ENCODE results near the gene SLAMF1. TPM values are rescaled to one million over a fixed set of nuclear protein-coding genes. Genes with fewer than 3 reads are reported as not detected.
"Not testable (repeated sequence)": the region's sequence is repeated elsewhere in the genome, so short reads cannot be mapped to it uniquely, and the experiment has no call there.

Gene SLAMF1
- polyA plus RNA-seq, 4 donors, result 0.07 to 0.23 (median 0.13) TPM

DNA sequence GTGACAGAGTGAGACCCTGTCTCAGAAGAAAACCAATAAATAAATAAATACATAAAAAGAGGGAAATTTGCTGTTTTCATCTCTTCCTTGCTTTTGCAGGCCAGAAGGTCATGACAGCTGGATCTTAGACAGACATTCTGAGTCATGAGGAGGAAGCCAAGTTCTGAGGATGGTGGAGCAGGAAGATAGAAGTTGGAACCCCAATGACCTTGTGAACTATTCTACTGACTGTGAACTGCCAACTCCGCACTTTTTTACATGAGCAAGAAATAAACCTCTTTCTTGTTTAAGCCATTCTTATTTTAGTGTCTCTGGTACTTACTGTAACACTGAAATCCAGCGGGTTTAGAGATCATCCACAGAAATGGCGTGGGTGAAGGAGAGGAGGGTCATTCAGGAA, 76.0 kb downstream of the SLAMF1 start:
- DNase-seq (ENCODE audit: low read depth in 4 of 4, low spot score in 3 of 4), result no peak

DNA sequence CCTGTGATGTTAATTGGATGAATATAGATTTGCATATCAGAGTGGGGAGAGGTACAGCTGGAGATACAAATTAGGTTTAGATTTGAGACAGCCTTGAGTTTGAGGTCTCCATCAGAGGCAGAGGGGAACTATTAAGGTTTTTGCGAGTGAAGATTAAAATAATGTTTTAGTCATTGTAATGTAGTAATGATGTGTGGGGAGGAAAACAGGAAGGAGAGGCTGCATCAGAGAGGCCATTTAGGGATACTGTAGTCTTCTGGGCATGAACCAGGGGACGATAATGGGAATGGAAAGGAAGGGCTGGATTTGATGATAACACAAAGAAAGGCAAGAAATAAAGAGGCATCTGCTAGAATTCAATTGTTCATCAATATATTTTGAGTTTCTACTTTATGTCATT, 77.0 kb downstream of the SLAMF1 start:
- no peak for DNase-seq (ENCODE audit: low read depth in 4 of 4, low spot score in 3 of 4)

- no peak for DNase-seq (ENCODE audit: low read depth in 4 of 4, low spot score in 3 of 4)
These were observed 78.8 kb downstream of the SLAMF1 start for GRCh38 chr1:160567858-160568682.

GRCh38 chr1:160567341-160567740, 79.5 kb downstream of the SLAMF1 start:
- no peak for DNase-seq (ENCODE audit: low read depth in 4 of 4, low spot score in 3 of 4)

- no peak for DNase-seq (ENCODE audit: low read depth in 4 of 4, low spot score in 3 of 4)
These were observed 81.3 kb downstream of the SLAMF1 start for GRCh38 chr1:160565564-160565963.

- not testable (repeated sequence) for DNase-seq (ENCODE audit: low read depth in 4 of 4, low spot score in 3 of 4)
These were observed 83.6 kb downstream of the SLAMF1 start for GRCh38 chr1:160563230-160563629.

DNA sequence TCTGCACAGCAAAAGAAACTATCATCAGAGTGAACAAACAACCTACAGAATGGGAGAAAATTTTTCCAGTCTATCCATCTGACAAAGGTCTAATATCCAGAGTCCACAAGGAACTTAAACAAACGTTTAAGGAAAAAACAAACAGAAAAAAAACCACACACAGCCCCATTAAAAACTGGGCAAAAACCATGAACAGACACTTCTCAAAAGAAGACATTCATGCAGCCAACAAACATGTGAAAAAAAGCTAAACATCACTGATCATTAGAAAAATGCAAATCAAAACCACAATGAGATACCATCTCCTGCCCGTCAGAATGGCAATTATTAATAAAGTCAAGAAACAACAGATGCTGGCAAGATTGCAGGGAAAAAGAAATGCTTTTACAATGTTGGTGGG, 84.1 kb downstream of the SLAMF1 start:
- not testable (repeated sequence) for DNase-seq (ENCODE audit: low read depth in 4 of 4, low spot score in 3 of 4)

DNA sequence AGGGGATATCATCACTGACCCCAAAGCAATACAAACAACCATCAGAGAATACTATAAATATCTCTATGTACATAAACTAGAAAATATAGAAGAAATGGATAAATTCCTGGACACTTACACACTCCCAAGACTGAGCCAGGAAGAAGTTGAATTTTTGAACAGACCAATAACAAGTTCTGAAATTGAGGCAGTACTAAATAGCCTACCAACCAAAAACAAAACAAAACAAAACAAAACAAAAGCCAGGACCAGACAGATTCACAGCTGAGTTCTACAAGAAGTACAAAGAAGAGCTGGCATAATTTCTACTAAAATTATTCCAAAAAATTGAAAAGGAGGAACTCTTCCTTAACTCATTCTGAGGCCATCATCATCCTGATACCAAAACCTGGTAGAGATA, 86.0 kb downstream of the SLAMF1 start:
- DNase-seq (ENCODE audit: low read depth in 4 of 4, low spot score in 3 of 4), result no peak

- no peak for DNase-seq (ENCODE audit: low read depth in 4 of 4, low spot score in 3 of 4)
These were observed 86.7 kb downstream of the SLAMF1 start for GRCh38 chr1:160560045-160560705.

GRCh38 chr1:160559437-160559836, 87.4 kb downstream of the SLAMF1 start:
- DNase-seq (ENCODE audit: low read depth in 4 of 4, low spot score in 3 of 4), result not testable (repeated sequence)

DNA sequence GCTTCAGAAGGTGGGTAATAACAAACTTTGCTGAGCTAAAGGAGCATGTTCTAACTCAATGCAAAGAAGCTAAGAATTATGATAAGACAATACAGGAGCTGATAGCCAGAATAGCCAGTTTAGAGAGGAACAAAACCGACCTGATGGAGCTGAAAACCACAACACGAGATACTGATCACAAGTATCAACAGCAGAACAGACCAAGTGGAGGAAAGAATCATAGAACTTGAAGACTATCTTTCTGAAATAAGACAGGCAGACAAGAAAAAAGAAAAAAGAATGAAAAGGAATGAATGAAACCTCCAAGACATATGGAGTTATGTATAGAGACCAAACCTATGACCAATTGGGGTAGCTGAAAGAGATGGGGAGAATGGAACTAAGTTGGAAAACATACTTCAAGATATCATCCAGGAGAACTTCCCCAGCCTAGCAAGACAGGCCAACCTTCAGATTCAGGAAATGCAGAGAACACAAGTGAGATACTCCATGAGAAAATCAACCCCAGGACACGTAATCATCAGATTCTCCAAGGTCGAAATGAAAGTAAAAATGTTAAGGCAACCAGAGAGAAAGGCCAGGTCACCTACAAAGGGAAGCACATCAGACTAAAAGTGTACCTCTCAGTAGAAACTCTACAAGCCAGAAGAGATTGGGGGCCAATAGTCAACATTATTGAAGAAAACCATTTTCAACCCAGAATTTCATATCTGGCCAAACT, 88.0 kb downstream of the SLAMF1 start:
- no peak for DNase-seq (ENCODE audit: low read depth in 4 of 4, low spot score in 3 of 4)

Other genes starting within 250 kb of the SLAMF1 start
- gene VANGL2, start 246.5 kb downstream of the SLAMF1 start, polyA plus RNA-seq (ENCODE audit: insufficient read length in 4 of 4), result 10 to 100 TPM; 25.6 to 38.9 (median 35.4) TPM
- under 1 TPM; 0.06 to 0.37 (median 0.15) TPM for gene SLAMF6, start 123.8 kb downstream of the SLAMF1 start, polyA plus RNA-seq (ENCODE audit: insufficient read length in 4 of 4)
- gene CD84, start 67.5 kb downstream of the SLAMF1 start, polyA plus RNA-seq (ENCODE audit: insufficient read length in 4 of 4), result 1 to 10 TPM in 2 of 4 donors, under 1 TPM in 2; 0.80 to 2.0 (median 1.2) TPM
- 1 to 10 TPM; 1.4 to 2.0 (median 1.6) TPM for gene CD48, start 64.8 kb upstream of the SLAMF1 start, polyA plus RNA-seq (ENCODE audit: insufficient read length in 4 of 4)
- gene SLAMF7, start 92.2 kb upstream of the SLAMF1 start, polyA plus RNA-seq (ENCODE audit: insufficient read length in 4 of 4), result under 1 TPM; 0.30 to 0.68 (median 0.41) TPM
- under 1 TPM in 3 of 4 donors, not detected in 1; 0.17 to 0.49 (median 0.31) TPM for gene LY9, start 149.1 kb upstream of the SLAMF1 start, polyA plus RNA-seq (ENCODE audit: insufficient read length in 4 of 4)
- gene CD244, start 215.8 kb upstream of the SLAMF1 start, polyA plus RNA-seq (ENCODE audit: insufficient read length in 4 of 4), result under 1 TPM; 0.07 to 0.42 (median 0.19) TPM
- gene ITLN1, start 238.1 kb upstream of the SLAMF1 start, polyA plus RNA-seq (ENCODE audit: insufficient read length in 4 of 4), result 1 to 10 TPM in 3 of 4 donors, under 1 TPM in 1; 0.30 to 4.7 (median 1.9) TPM

All from left renal pelvis (tissue), 4 donors.